Stomach (tissue), 4 donors: ENCODE measurements around the gene UBA7.

Source experiments
- CTCF ChIP-seq, 7 experiments: fragments of 450-650 bp in 4 of 7; fragments of 200-600 bp in 3 of 7; sonication (generic) in 3 of 7; IDR thresholded peaks; one replicate each; pipeline ENCODE4 v1.5.1; 2016 to 2019; ENCODE audit warnings: antibody characterized with exemption in 7 of 7, control low read depth in 2 of 7, mild to moderate bottlenecking in 1 of 7
- POLR2A ChIP-seq, 4 donors: fragments of 450-650 bp; IDR thresholded peaks; one replicate each; pipeline ENCODE4 v1.6.1; 2016; ENCODE audit warnings: antibody characterized with exemption in 4 of 4, control low read depth in 2 of 4, mild to moderate bottlenecking in 1 of 4, moderate library complexity in 1 of 4

GRCh38 chr3:49769926-49770325 is 43.8 kb downstream of the UBA7 start:
- TF ChIP-seq CTCF (IDR thresholded peaks at IDR 0.05) (no peak), POLR2A (IDR thresholded peaks at IDR 0.05) (no peak)
